Activated effector memory CD4-positive, alpha-beta T cell treated with Interleukin-2 at 50 U/mL for 16 hours (primary cell): ENCODE data around the gene TXNRD2.

Experiments
- DNase-seq: peaks from one replicate; pipeline ENCODE4 v3.0.0-alpha.2; 2020

The TXNRD2 gene

GRCh38 chr22:19873138-19873959 is 68.3 kb downstream of the TXNRD2 start:
- DNase-seq, result no peak

DNA sequence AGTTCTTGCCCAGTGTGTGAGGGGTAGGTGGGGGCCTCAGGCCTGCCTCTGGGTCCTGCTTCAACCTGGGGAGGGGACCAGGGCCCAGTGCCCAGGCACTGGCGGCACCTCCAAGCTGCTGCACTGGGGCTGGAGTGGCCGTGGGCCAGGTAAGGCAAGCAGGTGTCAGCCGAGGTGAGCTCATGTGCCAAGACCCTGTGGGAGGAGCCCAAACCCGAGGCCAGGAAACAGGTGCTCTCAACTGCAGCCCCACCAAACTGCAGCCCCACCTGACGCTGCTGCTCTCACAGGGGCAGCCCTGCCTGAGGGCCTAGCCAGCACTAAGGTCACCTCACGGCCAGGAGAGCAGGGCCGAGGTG is 68.9 kb downstream of the TXNRD2 start:
- DNase-seq, result no peak

DNA sequence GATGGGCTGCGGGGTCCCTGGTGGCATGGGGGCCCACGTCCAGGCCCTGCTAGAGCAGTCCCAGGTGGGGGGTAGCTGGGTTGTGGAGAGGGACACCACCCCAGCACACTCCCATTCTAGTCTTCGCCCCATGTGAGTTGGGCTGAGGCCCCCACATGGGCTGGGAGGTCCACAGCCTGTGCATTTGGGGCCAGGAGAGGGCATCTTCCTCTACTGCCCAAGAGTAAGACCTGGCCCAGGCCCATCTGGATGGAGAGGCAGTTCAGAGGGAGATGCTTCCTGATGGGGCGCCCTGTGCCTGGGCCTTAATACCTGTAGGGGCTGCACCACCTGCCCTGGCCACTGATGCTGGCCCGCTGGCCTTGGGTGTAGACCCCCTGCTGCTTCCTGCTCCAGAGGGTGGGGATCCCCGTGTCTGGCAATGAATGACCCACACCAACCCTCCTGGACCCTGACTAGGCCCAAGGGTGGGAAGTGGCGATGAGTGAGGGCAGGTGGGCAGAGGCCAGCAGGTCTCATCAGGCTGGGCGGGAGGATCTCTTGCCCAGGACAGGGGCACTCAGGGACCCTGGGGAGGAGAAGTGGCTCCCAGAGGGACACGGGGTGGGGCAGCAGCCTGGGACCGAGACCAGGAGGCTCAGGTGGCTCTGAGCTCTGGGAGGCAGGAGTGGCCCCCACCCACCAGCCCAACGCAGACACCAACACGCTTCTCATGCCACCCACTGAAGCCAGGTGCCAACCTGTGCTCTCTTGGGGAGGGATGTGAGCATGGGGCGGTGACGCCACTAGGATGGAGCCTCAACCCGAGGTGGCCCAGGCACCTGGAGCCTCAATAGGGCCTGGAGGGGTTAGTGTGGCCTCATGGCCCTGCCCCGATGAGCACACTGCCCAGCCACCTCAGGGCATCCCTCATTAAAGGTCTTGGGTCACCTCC is 69.5 kb downstream of the TXNRD2 start:
- DNase-seq, result no peak

GRCh38 chr22:19871023-19871844 is 70.4 kb downstream of the TXNRD2 start:
- DNase-seq, result no peak

DNA sequence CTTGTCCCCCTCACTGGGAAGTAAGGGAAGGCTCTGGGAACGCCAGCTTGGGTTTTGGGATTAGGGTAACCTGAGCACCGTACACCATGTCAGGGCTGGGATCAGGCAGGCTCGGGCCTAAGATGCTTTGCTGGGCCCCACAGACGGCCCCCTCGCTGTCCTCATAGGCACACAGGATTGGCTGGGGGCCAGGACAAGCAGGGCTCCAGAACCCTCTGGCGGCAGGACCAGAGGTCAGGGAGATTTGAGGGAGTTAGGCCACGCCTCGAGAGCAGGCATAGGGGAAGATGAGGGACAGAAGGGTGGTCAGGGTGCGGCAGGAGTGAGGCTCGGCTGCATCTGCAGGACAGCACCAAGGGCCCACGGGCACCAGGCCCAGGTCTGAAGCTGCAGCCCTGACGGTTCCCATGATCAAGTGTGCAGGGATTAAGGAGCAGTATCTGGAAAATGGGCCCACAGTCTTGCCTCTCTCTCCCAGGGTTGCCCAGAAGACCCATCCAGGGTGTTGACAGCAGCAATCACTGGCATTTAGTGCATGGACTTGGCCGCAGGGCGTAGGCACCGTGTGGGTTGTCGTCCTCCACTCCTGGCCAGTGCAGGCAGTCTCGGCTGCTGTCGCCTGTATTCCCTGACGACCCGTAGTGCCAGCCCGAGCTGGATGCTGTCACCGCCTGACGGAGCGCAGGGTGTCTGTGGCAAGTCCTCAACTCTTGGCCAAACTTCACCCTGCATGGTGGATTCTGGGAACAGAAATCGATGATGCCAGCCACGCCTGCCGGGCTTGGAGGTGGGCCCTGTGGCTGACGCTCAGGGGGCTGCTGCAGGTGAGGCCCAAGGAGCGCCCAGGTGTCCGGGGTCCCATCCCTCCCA is 71.2 kb downstream of the TXNRD2 start:
- no peak for DNase-seq

DNA sequence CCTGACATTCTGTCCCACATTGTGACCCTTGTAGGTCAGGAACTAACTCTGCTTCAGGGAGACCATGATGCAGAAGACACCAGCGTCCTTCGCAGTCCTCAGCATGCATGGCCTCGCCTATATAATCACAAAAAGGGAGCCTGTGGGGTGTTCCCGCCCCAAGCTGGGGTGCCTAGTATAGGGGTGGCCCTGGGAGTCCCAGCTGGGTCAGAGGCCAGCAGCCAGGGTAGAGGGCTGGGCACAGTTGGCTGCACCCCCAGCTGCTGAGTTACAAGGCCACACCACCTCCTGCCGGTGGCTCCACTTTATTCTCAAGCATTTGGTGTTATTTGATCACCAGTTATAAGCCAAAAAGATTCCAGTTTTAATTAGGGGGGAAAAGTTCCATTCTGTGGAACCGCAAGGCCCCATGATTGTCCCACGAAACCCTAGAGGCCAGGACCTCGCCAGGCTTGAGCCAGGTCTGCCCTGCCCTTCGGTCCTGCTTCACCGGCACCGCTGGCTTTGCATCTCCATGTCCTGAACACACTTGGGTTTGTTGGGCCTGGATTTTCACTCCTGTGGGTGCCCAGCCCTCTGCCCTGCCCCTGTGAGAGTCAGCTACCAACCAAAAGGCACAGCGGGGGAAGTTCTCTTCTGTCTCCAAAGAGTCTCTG is 72.0 kb downstream of the TXNRD2 start:
- no peak for DNase-seq

DNA sequence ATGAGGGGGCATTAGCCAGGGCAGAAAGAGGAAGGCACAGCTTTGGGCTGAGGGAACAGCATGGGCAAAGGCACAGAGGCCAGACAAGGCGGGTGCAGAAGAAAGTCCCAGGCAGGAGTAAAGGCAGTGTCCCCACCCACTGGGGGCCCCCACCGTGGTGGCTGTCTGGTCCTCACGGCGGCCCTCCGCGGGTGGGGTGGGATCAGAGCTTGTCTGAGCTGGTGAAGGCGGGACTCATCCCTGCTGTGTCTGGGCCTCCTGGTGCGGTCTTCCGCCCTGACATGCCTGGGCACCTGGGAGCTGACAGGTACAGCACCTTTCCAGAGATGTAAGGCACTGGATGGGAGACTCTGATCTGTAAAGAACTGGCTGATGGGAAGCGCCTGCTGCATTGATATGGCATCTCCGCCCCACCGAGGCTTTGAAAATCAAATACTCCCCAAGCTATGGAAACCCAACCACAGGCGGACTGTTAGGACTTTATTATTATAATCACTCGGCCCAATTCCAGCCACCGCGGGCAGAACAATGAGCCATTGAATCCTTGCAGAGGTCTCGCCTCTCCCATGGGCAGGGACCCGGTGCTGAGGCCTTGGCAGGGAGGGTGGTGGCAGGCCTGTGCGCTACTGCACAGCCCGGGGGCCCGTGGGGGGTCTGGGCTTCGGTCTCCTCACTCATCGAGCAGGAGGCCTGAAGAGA is 72.7 kb downstream of the TXNRD2 start:
- no peak for DNase-seq

DNA sequence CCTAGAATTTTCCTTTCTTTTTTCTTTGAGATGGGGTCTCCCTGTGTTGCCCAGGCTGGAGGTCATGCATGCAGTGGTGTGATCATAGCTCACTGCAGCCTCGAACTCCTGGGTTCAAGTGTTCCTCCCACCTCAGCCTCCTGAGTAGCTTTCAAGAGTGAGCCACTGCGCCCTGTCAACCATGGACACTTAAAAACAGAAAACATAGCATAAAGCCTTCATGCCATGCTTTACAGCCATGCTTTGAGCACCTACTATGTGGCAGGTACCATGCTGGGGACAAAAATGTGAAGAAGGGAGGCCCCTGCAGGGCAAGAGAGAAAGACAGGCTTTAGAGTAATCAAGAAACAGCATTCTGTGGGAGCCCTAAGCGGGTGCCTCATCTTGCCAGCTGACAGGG is 73.3 kb downstream of the TXNRD2 start:
- no peak for DNase-seq

DNA sequence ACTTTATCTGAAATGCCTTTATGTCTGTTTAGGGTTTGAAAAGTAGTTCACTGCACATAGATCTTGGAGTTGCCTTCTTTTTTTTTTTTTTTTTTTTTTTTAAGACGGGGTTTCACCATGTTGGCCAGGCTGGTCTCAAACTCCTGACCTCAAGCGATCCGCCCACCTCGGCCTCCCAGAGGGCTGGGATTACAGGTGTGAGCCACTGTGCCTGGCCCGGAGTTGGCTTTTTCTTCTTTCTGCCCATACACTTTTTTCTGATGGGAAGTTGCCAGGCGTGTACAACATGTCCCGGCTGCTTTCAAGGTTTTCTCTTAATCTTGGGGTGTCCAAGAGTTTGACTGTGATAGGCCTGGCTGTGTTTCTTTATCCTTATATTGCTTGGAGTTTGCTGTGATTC is 74.0 kb downstream of the TXNRD2 start:
- DNase-seq, result no peak

DNA sequence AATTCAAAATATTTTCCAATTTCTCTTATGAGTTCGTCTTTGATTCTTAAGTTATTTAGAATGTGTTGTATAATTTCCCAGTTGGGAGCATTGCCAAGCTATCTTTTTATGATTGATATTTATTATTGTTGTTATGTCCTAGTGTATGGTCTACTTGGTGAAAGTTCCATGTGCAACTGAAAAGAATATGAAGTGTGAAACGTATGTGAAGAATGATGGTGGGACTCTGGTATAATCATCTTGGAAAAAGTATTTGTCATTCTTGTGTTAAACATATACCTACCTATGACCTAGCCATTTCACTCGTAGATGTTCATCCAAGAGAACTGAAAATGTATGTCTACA is 75.0 kb downstream of the TXNRD2 start:
- DNase-seq, result no peak

GRCh38 chr22:19865141-19865829 is 76.3 kb downstream of the TXNRD2 start:
- DNase-seq, result no peak

- no peak for DNase-seq
These were observed 77.0 kb downstream of the TXNRD2 start for GRCh38 chr22:19864538-19865106.

GRCh38 chr22:19863571-19863970 is 78.0 kb downstream of the TXNRD2 start:
- no peak for DNase-seq

DNA sequence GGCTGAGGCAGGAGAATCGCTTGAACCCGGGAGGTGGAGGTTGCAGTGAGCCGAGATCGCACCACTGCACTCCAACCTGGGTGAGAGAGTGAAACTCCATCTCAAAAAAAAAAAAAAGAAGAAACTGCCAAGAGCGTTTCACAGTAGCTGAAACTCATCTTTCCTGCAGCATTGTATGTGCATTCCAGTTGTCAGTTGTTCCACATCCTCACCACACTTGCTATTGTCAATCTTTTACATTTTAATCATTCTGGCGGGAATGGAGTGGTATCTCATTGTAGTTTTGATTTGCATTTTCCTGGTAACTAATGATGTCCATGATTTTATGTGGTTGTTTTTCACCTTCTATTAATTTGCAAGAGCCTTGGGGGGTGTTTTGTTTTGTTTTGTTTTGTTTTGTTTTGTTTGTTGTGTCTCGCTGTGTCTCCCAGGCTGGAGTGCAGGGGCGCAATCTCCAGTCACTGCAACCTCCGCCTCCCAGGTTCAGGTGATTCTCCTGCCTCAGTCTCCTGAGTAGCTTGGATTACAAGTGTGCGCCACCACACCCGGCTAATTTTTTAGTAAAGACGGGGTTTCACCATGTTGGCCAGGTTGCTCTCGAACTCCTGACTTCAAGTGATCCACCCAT is 78.9 kb downstream of the TXNRD2 start:
- DNase-seq, result no peak

- no peak for DNase-seq
These were observed 81.6 kb downstream of the TXNRD2 start for GRCh38 chr22:19859861-19860510.

DNA sequence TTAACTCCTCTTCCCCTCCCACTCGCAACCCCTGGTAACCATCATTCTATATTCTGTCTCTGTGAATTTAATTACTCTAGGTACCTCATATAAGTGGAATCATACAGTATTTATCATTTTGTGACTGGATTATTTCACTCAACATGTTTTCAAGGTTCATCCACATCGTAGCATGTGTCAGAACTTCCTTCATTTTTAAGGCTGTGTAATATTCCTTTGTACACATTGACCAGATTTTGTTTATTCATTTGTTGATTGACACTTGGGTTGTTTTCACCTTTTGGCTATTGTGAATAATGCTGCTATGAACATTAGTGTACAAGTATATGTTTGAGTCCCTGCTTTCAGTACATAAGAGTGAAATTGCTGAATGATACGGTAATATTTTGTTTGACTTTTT is 84.2 kb downstream of the TXNRD2 start:
- no peak for DNase-seq

- peak; percentile 45 for DNase-seq
These were observed 85.9 kb downstream of the TXNRD2 start for GRCh38 chr22:19855504-19856409.
